Motor neuron (in vitro differentiated cells): ENCODE measurements around the gene MMP12. TPM values are rescaled to one million over a fixed set of nuclear protein-coding genes. Genes with fewer than 3 reads are reported as not detected.

Experiments
- ATAC-seq, 8 experiments: fragments of 200-7000 bp; cut with Tn5 transposase; replicated peaks in 6 of 8; 2 replicates each; pipeline ENCODE4 v1.8.0; 2021; ENCODE audit warnings: mild to moderate bottlenecking in 8 of 8, moderate library complexity in 8 of 8
- H3K27ac ChIP-seq, 2 donors: fragments of 250-450 bp; sonication (Bioruptor Pico); 2 replicates each; pipeline ENCODE4 v1.9.0; 2021; ENCODE audit warnings: antibody characterized with exemption in 2 of 2, mild to moderate bottlenecking in 2 of 2, moderate library complexity in 1 of 2
- H3K4me1 ChIP-seq, 2 donors: fragments of 250-450 bp; sonication (Bioruptor Pico); replicated peaks in 1 of 2; 2 replicates each; pipeline ENCODE4 v1.6.1; 2021; ENCODE audit warnings: antibody characterized with exemption in 2 of 2, mild to moderate bottlenecking in 2 of 2, moderate library complexity in 1 of 2
- H3K4me3 ChIP-seq, 5 donors: fragments of 250-450 bp; sonication (Bioruptor Pico); 2 replicates each; pipeline ENCODE4 v1.9.0; 2021; ENCODE audit warnings: antibody characterized with exemption in 5 of 5, mild to moderate bottlenecking in 5 of 5, moderate library complexity in 4 of 5
- WGBS, 10 experiments: fragments of 450-650 bp; shearing (Covaris generic); methylation state at CpG; one replicate each; pipeline ENCODE4 v1.0.0; 2022; 5-methylcytosine and 5-hydroxymethylcytosine counted together
- in situ Hi-C, 9 experiments: fragments of 400-800 bp; cut with MboI; loops; one replicate each; pipeline ENCODE4 v1.15.0; 2021; ENCODE audit warnings: low sequenced_read_pairs in 9 of 9, low pct_unique_long_range_greater_than_20kb in 2 of 9; ENCODE audit not compliant: unreplicated experiment in 9 of 9
- total RNA-seq, 8 experiments: library from RNA; unstranded; fragments of 300-600 nt; gene quantifications; 2 replicates each; pipeline versions ENCODE4 v1.2.3 to v1.2.4, GENCODE V29; 2022

MMP12 gene
- total RNA-seq, 8 experiments from 2014 or later: 0.29 to 44.6 (median 0.85) TPM; not detected in 5

DNA sequence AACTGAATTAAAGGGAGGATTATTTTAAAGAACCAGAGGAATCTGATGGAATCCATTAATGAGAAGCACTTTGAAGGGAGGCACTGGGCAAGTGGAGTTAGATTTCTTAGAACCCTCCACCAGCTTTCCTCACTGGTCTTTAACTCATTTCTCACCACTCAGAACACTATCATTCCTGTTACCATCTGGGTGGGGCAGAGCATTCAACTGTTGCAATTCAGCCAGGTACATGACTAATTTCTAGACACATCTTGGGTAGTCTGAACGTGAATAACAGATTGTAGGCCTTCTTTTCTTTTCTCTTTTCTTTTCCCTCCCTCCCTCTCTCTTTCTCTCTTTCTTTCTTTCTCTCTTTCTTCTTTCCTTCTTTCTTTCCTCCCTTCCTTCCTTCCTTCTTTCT, 61.3 kb downstream of the MMP12 start:
- no peak for ATAC-seq
- 67 to 100% (median 86%) methylated on average over 1 of the region's 1 CpG; no CpG with 5 or more reads in 2 of the 10 experiments for WGBS, 10 experiments
- no peak overlapping the region for H3K27ac ChIP-seq
- no peaks in the 10 kb centered on the region for H3K4me1 ChIP-seq
- no peak overlapping the region for H3K4me3 ChIP-seq
- in situ Hi-C loops: no loop called here

Other genes starting within 250 kb of the MMP12 start
- not detected for gene MMP20, start 249.7 kb downstream of the MMP12 start, total RNA-seq
- gene MMP27, start 169.2 kb downstream of the MMP12 start, total RNA-seq: under 1 TPM in 1 of 8 experiments, not detected in 7; 0.20 TPM
- gene MMP8, start 150.0 kb downstream of the MMP12 start, total RNA-seq: under 1 TPM in 5 of 8 experiments, not detected in 3; 0.10 to 0.32 (median 0.21) TPM
- gene MMP10, start 94.4 kb downstream of the MMP12 start, total RNA-seq: 1 to 10 TPM in 1 of 8 experiments, not detected in 7; 1.9 TPM
- 1 to 10 TPM in 2 of 8 experiments, under 1 TPM in 2, not detected in 4; 0.61 to 2.6 (median 1.0) TPM for gene MMP1, start 76.8 kb downstream of the MMP12 start, total RNA-seq
- gene MMP3, start 31.4 kb downstream of the MMP12 start, total RNA-seq: 1 to 10 TPM in 2 of 8 experiments, under 1 TPM in 1, not detected in 5; 0.36 to 5.8 (median 2.6) TPM
- gene MMP13, start 80.8 kb upstream of the MMP12 start, total RNA-seq: 1 to 10 TPM in 1 of 8 experiments, under 1 TPM in 2, not detected in 5; 0.20 to 1.2 (median 0.66) TPM
- gene DCUN1D5, start 217.2 kb upstream of the MMP12 start, total RNA-seq: 10 to 100 TPM; 39.0 to 78.0 (median 52.2) TPM
- gene DYNC2H1, start 234.4 kb upstream of the MMP12 start, total RNA-seq: 10 to 100 TPM; 19.7 to 51.0 (median 33.2) TPM